Heart left ventricle (tissue), 16 donors: ENCODE results near the gene TRPM2. TPM values are rescaled to one million over a fixed set of nuclear protein-coding genes. Genes with fewer than 3 reads are reported as not detected.

ENCODE experiments used
- ATAC-seq, 4 donors: fragments of 200-7000 bp; cut with Tn5 transposase; one replicate each; pipeline ENCODE4 v1.9.1; 2020 to 2022; ENCODE audit warnings: moderate library complexity in 4 of 4, mild to moderate bottlenecking in 3 of 4, moderate number of reproducible peaks in 1 of 4
- DNase-seq, 5 donors: peaks; one replicate each; pipeline ENCODE4 v3.0.0-alpha.2; 2020
- H3K27ac ChIP-seq, 12 donors: fragments of 200-600 bp; sonication (generic) in 4 of 12; one replicate each; pipeline versions ENCODE4 v1.5.0 to v1.8.0; 2016 to 2022; ENCODE audit warnings: mild to moderate bottlenecking in 2 of 12
- H3K27me3 ChIP-seq, 9 donors: fragments of 200-600 bp; sonication (generic) in 2 of 9; one replicate each; pipeline versions ENCODE4 v1.5.1 to v1.8.0; 2016 to 2022; ENCODE audit warnings: mild to moderate bottlenecking in 3 of 9
- H3K36me3 ChIP-seq, 9 donors: fragments of 200-600 bp; sonication (generic) in 2 of 9; one replicate each; pipeline versions ENCODE4 v1.5.0 to v1.8.0; 2018 to 2022; ENCODE audit warnings: mild to moderate bottlenecking in 2 of 9
- H3K4me1 ChIP-seq, 12 donors: fragments of 200-600 bp; sonication (generic) in 4 of 12; one replicate each; pipeline versions ENCODE4 v1.5.0 to v1.8.0; 2016 to 2022; ENCODE audit warnings: mild to moderate bottlenecking in 3 of 12
- H3K4me3 ChIP-seq, 12 donors: fragments of 200-600 bp; sonication (generic) in 4 of 12; one replicate each; pipeline versions ENCODE4 v1.5.0 to v1.8.0; 2017 to 2022; ENCODE audit warnings: mild to moderate bottlenecking in 9 of 12, moderate library complexity in 4 of 12
- H3K9me3 ChIP-seq, 12 donors: fragments of 200-600 bp; sonication (generic) in 4 of 12; one replicate each; pipeline versions ENCODE4 v1.5.0 to v1.8.0; 2016 to 2022; ENCODE audit warnings: mild to moderate bottlenecking in 1 of 12
- POLR2A ChIP-seq, 2 donors: fragments of 450-650 bp; IDR thresholded peaks; one replicate each; pipeline ENCODE4 v1.6.1; 2017; ENCODE audit warnings: antibody characterized with exemption in 2 of 2, mild to moderate bottlenecking in 2 of 2, moderate library complexity in 2 of 2
- WGBS, 4 donors: extraction: QIAGEN DNeasy Blood & Tissue Kit in 2 of 4; methylation state at CpG; one replicate each; pipeline versions ENCODE4 v1.1.5 to v1.1.7; 2013 to 2018; 5-methylcytosine and 5-hydroxymethylcytosine counted together
- intact Hi-C, 10 donors: fragments of 100-400 bp; cut with DNase I; formaldehyde crosslinking; loops; one replicate each; pipeline versions ENCODE4 v1.11.1 to v1.14.2; 2022
- polyA plus RNA-seq, 2 donors: library from polyadenylated mRNA; stranded (reverse); fragments of 200-250 nt; gene quantifications; one replicate each; pipeline ENCODE4 v1.2.3, GENCODE V29; 2013
- total RNA-seq, 9 donors: library from RNA; depleted of rRNA in 2 of 9; stranded (reverse); fragments of >200 nt in 2 of 9; fragmentation: NEBNext Ultra II Directional in 3 of 9; extraction: Animal tissue kit (Norgen Biotek cat#: 25700) in 3 of 9; gene quantifications; one replicate each; pipeline versions ENCODE4 v1.1.0 to v1.2.4, GENCODE V29; 2016 to 2023
- TF ChIP-seq, protein P1 (sequence below), 12 donors: fragments of 200-600 bp; sonication (generic) in 4 of 12; IDR thresholded peaks; one replicate each; pipeline versions ENCODE4 v1.5.0 to v1.8.0; 2018 to 2022; ENCODE audit warnings: antibody characterized with exemption in 12 of 12, mild to moderate bottlenecking in 5 of 12
- donor health status: ischemic (EF 13 %, LVEDD 7.1; RV severe dilation, severe dysfunction).
- donor health status: healthy with polysubstance abuse.
- donor health status: DM: no; HTN: yes; CAD: no.
- donor health status: DM: no; HTN: no; CAD: no.
- donor health status: ischemic (EF 25% LVEDD 6.9; RV normal size, moderate dysfunction).
- donor health status: ischemic (EF 25% LVEDD 5.7; RV mildly dilated, moderate dysfunction).
- donor health status: healthy.
- donor health status: DM: yes; HTN: yes; CAD: no.
- donor health status: ischemic (EF 35%, LVEDD 5.7; RV mildly dilated, moderate dysfunction).
- donor health status: nonischemic (EF 11% LVEDD 7.7; RV severe dilation, severe dysfunction).
- donor health status: DM: yes; HTN: yes; CAD: no.
- donor health status: PGD.
- donor health status: ischemic (EF 29% LVEDD 5.4; RV normal size, mild dysfunction).
- donor health status: nonischemic (EF 23%, LVEDD 6.1; RV moderate dilation, normal function).

The TRPM2 gene
- total and polyA plus RNA-seq, 11 donors: 0.66 to 20.5 (median 1.2) TPM

DNA sequence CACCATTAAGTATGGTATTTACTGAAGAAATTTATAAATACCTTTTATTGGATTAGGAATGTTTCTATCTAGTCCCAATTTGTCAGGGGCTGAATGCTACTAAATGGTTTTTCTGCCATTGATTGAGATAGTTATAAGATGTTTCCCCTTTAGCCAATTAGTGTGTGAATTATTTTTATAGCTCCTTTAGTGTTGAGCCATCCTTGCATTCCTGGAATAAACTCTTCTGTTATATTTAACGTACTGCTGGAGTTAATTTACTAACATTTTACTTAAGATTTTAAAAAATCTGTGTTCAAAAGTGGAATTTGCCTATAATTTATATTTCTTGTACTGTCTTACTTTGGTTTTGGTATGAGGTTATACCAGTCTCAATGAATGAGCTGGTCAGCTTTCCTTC, 76.5 kb downstream of the TRPM2 start:
- Histone ChIP-seq H3K4me3 (no peak overlapping the region), H3K27ac (no peak overlapping the region), H3K9me3 (peaks cover 0 to 28% (median 10%) of the 10 kb centered on the region in 12 donors), H3K27me3 (peaks cover 0 to 11% (median 0%) of the 10 kb centered on the region in 9 donors), H3K36me3 (peaks cover 0 to 16% (median 0%) of the 10 kb centered on the region in 9 donors), H3K4me1 (no peaks in the 10 kb centered on the region)
- intact Hi-C loops: loop anchor here in 1 of 10 donors (10.0 kb wide), 1 partner anchor 65 kb away; no protein-coding TSS in a partner anchor
- ATAC-seq (no peak), DNase-seq (no peak)
- WGBS, 4 donors: 56 to 67% (median 63%) methylated on average over 1 of the region's 1 CpG
- no peak for TF ChIP-seq POLR2A (IDR thresholded peaks at IDR 0.05)
- TF ChIP-seq, protein P1, sequence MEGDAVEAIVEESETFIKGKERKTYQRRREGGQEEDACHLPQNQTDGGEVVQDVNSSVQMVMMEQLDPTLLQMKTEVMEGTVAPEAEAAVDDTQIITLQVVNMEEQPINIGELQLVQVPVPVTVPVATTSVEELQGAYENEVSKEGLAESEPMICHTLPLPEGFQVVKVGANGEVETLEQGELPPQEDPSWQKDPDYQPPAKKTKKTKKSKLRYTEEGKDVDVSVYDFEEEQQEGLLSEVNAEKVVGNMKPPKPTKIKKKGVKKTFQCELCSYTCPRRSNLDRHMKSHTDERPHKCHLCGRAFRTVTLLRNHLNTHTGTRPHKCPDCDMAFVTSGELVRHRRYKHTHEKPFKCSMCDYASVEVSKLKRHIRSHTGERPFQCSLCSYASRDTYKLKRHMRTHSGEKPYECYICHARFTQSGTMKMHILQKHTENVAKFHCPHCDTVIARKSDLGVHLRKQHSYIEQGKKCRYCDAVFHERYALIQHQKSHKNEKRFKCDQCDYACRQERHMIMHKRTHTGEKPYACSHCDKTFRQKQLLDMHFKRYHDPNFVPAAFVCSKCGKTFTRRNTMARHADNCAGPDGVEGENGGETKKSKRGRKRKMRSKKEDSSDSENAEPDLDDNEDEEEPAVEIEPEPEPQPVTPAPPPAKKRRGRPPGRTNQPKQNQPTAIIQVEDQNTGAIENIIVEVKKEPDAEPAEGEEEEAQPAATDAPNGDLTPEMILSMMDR (IDR thresholded peaks at IDR 0.05): no peak

DNA sequence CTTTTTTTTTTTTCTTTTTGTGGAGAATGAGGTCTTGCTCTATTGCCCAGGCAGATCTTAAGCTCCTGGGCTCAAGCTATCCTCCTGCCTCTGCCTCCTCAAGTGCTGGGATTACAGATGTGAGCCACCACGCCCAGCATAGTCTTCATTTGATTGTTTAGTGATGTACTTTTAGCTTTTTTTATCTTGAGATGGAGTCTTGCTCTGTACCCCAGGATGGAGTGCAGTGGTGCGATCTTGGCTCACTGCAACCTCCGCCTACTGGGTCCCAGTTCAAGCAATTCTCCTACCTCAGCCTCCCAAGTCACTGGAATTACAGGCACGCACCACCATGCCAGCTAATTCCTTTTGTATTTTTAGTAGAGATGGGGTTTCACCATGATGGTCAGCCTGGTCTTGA, 77.9 kb downstream of the TRPM2 start:
- no peak overlapping the region for H3K27ac ChIP-seq
- H3K36me3 ChIP-seq: peaks cover 0 to 22% (median 0%) of the 10 kb centered on the region in 9 donors
- peaks cover 0 to under 1% (median 0%) of the 10 kb centered on the region in 9 donors for H3K27me3 ChIP-seq
- no peak overlapping the region for H3K4me3 ChIP-seq
- intact Hi-C loops: no loop called here
- TF ChIP-seq POLR2A (IDR thresholded peaks at IDR 0.05): no peak
- TF ChIP-seq, protein P1 (IDR thresholded peaks at IDR 0.05): no peak
- H3K4me1 ChIP-seq: no peaks in the 10 kb centered on the region
- peaks cover 0 to 28% (median 10%) of the 10 kb centered on the region in 12 donors for H3K9me3 ChIP-seq
- no peak for DNase-seq
- ATAC-seq: no peak
- 84 to 90% (median 88%) methylated on average over 4 of the region's 4 CpGs for WGBS, 4 donors

DNA sequence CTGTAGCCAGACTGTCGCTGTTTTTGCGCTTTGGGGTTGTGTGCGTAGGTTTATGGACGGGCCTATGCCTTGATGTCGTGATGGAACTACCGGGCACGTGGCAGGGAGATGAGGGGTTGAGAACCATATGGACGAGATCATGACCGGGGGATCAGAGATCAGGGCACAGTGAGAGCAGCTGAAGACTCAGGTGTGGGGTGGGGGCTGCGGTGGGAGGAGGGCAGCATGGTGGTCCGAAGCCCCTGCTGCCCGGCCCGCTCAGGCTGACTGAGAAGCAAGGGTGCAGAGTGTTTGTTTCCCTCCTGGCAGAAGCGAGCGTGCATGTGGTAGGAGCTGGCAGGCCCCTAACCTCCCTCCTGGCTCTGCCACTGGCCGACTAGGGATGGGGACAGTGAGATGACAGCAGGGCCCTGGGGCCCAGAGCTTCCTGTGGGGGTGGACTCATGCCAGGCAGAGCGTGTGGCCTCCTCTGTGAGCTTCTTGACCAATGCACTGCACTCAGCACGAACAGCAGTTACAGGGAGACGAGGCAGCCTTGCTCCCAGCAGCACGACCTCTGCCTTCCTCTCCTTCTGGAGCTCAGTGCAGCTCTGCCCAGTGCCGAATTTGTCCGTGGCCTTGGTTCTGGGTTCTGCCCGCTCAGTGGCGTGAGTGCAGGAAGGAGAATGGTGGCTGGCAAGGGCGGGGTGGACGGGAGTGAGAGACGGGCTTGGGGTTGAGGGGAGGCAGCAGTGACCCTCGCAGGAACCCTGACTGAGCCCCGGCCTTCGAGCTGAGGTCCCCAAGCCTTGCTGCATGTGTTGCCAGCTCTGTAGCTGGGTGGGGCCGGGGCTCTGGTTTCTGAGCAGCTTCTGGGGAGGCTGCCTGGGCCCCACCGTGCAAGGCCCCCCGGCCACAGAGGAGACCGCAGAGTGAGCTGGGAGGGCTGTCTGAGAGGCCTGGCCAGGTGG, 79.7 kb downstream of the TRPM2 start:
- no peak for TF ChIP-seq POLR2A (IDR thresholded peaks at IDR 0.05)
- TF ChIP-seq, protein P1 (IDR thresholded peaks at IDR 0.05): no peak
- ATAC-seq (peak in 2 of 4 donors; percentile 27 to 52), DNase-seq (peak in 1 of 5 donors; percentile 51)
- 84 to 88% (median 86%) methylated on average over 27 to 34 of the region's 34 CpGs for WGBS, 4 donors
- peaks cover 0 to 28% (median 10%) of the 10 kb centered on the region in 12 donors for H3K9me3 ChIP-seq
- H3K4me3 ChIP-seq: no peak overlapping the region
- H3K27me3 ChIP-seq: no peaks in the 10 kb centered on the region
- H3K36me3 ChIP-seq: peaks cover 0 to 22% (median 0%) of the 10 kb centered on the region in 9 donors
- H3K4me1 ChIP-seq: peaks cover 0 to 9% (median under 1%) of the 10 kb centered on the region in 12 donors
- no peak overlapping the region for H3K27ac ChIP-seq
- intact Hi-C loops: no loop called here
